HepG2 (cell line): ENCODE results near the gene HSDL1. TPM values are rescaled to one million over a fixed set of nuclear protein-coding genes. Genes with fewer than 3 reads are reported as not detected.

Experiments used
- ARNT ChIP-seq: fragments of 450-650 bp; IDR thresholded peaks from 2 replicates; pipeline ENCODE4 v1.6.1; 2017
- ATF7-NPFF ChIP-seq: sonication (generic); formaldehyde crosslinking; IDR thresholded peaks from 2 replicates; pipeline ENCODE4 v1.8.1; 2023; ENCODE audit warnings: mild to moderate bottlenecking, low read depth, missing genetic modification reagents, moderate library complexity
- BORCS8-MEF2B ChIP-seq: sonication (generic); formaldehyde crosslinking; IDR thresholded peaks from 2 replicates; pipeline ENCODE4 v1.8.0; 2022; ENCODE audit warnings: mild to moderate bottlenecking, missing genetic modification reagents
- ESRRA ChIP-seq: sonication (generic); formaldehyde crosslinking; IDR thresholded peaks from 2 replicates; pipeline ENCODE4 v1.5.1; 2020; ENCODE audit warnings: mild to moderate bottlenecking, low read depth, missing genetic modification reagents
- FLYWCH1 ChIP-seq: sonication (generic); formaldehyde crosslinking; IDR thresholded peaks from 2 replicates; pipeline ENCODE4 v1.8.1; 2023; ENCODE audit warnings: mild to moderate bottlenecking, missing genetic modification reagents
- FOSL1 ChIP-seq: sonication (generic); formaldehyde crosslinking; IDR thresholded peaks from 2 replicates; pipeline ENCODE4 v1.9.0; 2021; ENCODE audit warnings: missing genetic modification reagents, borderline replicate concordance
- GATA4 ChIP-seq: sonication (generic); IDR thresholded peaks from 2 replicates; pipeline ENCODE4 v1.6.1; 2016; ENCODE audit warnings: antibody characterized with exemption, low read depth, borderline replicate concordance
- HMG20B ChIP-seq: conservative IDR thresholded peaks from 2 replicates; pipeline ENCODE4 v1.6.1; 2016; ENCODE audit warnings: missing genetic modification reagents, missing compliant biosample characterization
- KIAA2018 ChIP-seq: sonication (generic); formaldehyde crosslinking; IDR thresholded peaks from 2 replicates; pipeline ENCODE4 v1.5.0; 2020; ENCODE audit warnings: mild to moderate bottlenecking, missing genetic modification reagents, borderline replicate concordance
- KLF12 ChIP-seq: sonication (generic); formaldehyde crosslinking; IDR thresholded peaks from 2 replicates; pipeline ENCODE4 v1.4.0; 2020; ENCODE audit warnings: missing genetic modification reagents, borderline replicate concordance
- PTBP1 ChIP-seq: fragments of 200-400 bp; formaldehyde crosslinking; IDR thresholded peaks from 2 replicates; pipeline ENCODE4 v1.6.1; 2018; ENCODE audit warnings: low read length, low read depth; ENCODE audit not compliant: poor library complexity, severe bottlenecking
- SPEN ChIP-seq: sonication (generic); formaldehyde crosslinking; IDR thresholded peaks from 2 replicates; pipeline ENCODE4 v1.5.1; 2020; ENCODE audit warnings: low read depth, mild to moderate bottlenecking, missing genetic modification reagents
- ZBTB21 ChIP-seq: sonication (generic); formaldehyde crosslinking; IDR thresholded peaks from 2 replicates; pipeline ENCODE4 v1.4.0; 2020; ENCODE audit warnings: missing genetic modification reagents
- ZNF350 ChIP-seq: sonication (generic); formaldehyde crosslinking; IDR thresholded peaks from 2 replicates; pipeline ENCODE4 v1.4.0; 2020; ENCODE audit warnings: mild to moderate bottlenecking, low read depth, missing genetic modification reagents, borderline replicate concordance
- ZNF431 ChIP-seq: sonication (generic); formaldehyde crosslinking; IDR thresholded peaks from 2 replicates; pipeline ENCODE4 v1.9.0; 2022; ENCODE audit warnings: missing genetic modification reagents, low read depth, mild to moderate bottlenecking, borderline replicate concordance
- ZNF780A ChIP-seq: sonication (generic); formaldehyde crosslinking; IDR thresholded peaks from 2 replicates; pipeline ENCODE4 v1.8.0; 2022; ENCODE audit warnings: mild to moderate bottlenecking, missing genetic modification reagents, moderate library complexity
- ZNF841 ChIP-seq: sonication (generic); formaldehyde crosslinking; IDR thresholded peaks from 2 replicates; pipeline ENCODE4 v1.8.1; 2023; ENCODE audit warnings: missing genetic modification reagents, borderline replicate concordance
- polyA plus RNA-seq, 8 experiments: library from polyadenylated mRNA; depleted of rRNA in 3 of 8; stranded (reverse) in 7 of 8; unstranded in 1 of 8; fragments of >200 nt; fragmentation: Illumina TruSeq in 4 of 8; extraction: Trizol in 4 of 8; gene quantifications; 2 replicates each; pipeline versions ENCODE4 v1.2.1 to v1.2.3, GENCODE V29; 2011 to 2016; ENCODE audit warnings: low read depth in 4 of 8, missing spikeins in 1 of 8, mixed read lengths in 1 of 8; ENCODE audit not compliant: insufficient read depth in 1 of 8
- total RNA-seq, 5 experiments: library from RNA; depleted of rRNA; stranded (reverse); fragments of >200 nt; fragmentation: Illumina TruSeq; extraction: Trizol; gene quantifications; 2 replicates each; pipeline ENCODE4 v1.2.3, GENCODE V29; 2016; ENCODE audit warnings: low read depth in 1 of 5
- TF ChIP-seq, protein P1 (sequence below): sonication (generic); formaldehyde crosslinking; IDR thresholded peaks from 2 replicates; pipeline ENCODE4 v1.4.0; 2020; ENCODE audit warnings: missing genetic modification reagents, borderline replicate concordance

The HSDL1 gene
- total and polyA plus RNA-seq, 2 of the 13 experiments (the other 11 are each of a cell fraction or from before 2014, with no cell fraction given), result 49.2 to 49.7 TPM

- peak; percentile 99 for TF ChIP-seq SPEN (CRISPR knock-in tag)
- no peak for TF ChIP-seq ZNF780A (CRISPR knock-in tag)
- TF ChIP-seq KIAA2018 (CRISPR knock-in tag), result no peak
- TF ChIP-seq GATA4, result peak; percentile 62; the same call in 1 of the 2 replicates
- TF ChIP-seq ZBTB21 (CRISPR knock-in tag), result no peak; the same call in 1 of the 2 replicates
- TF ChIP-seq PTBP1, result peak; percentile 63
- TF ChIP-seq FOSL1, result no peak
- TF ChIP-seq ESRRA (CRISPR knock-in tag), result peak; percentile 41; the same call in 1 of the 2 replicates
- TF ChIP-seq, protein P1, sequence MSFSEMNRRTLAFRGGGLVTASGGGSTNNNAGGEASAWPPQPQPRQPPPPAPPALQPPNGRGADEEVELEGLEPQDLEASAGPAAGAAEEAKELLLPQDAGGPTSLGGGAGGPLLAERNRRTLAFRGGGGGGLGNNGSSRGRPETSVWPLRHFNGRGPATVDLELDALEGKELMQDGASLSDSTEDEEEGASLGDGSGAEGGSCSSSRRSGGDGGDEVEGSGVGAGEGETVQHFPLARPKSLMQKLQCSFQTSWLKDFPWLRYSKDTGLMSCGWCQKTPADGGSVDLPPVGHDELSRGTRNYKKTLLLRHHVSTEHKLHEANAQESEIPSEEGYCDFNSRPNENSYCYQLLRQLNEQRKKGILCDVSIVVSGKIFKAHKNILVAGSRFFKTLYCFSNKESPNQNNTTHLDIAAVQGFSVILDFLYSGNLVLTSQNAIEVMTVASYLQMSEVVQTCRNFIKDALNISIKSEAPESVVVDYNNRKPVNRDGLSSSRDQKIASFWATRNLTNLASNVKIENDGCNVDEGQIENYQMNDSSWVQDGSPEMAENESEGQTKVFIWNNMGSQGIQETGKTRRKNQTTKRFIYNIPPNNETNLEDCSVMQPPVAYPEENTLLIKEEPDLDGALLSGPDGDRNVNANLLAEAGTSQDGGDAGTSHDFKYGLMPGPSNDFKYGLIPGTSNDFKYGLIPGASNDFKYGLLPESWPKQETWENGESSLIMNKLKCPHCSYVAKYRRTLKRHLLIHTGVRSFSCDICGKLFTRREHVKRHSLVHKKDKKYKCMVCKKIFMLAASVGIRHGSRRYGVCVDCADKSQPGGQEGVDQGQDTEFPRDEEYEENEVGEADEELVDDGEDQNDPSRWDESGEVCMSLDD (CRISPR knock-in tag), result no peak
- TF ChIP-seq ARNT, result no peak
- peak; percentile 82; the same call in 1 of the 2 replicates for TF ChIP-seq ZNF350 (CRISPR knock-in tag)
- peak; percentile 76; the same call in 1 of the 2 replicates for TF ChIP-seq KLF12 (CRISPR knock-in tag)
- no peak for TF ChIP-seq ZNF841 (CRISPR knock-in tag)
- TF ChIP-seq FLYWCH1, result no peak
- TF ChIP-seq ZNF431 (CRISPR knock-in tag), result no peak; the same call in 1 of the 2 replicates
- peak; percentile 25; the same call in 1 of the 2 replicates for TF ChIP-seq BORCS8-MEF2B (CRISPR knock-in tag)
- TF ChIP-seq ATF7-NPFF (CRISPR knock-in tag), result peak; percentile 91
- TF ChIP-seq HMG20B (CRISPR knock-in tag), result no peak
Observed at GRCh38 chr16:84116720-84117493, 28.1 kb downstream of the HSDL1 start, which contains the start of gene MBTPS1 (continued).
